ENCODE data around the gene KRT24. TPM values are rescaled to one million over a fixed set of nuclear protein-coding genes. Genes with fewer than 3 reads are reported as not detected.

The KRT24 gene
- total RNA-seq, 1 experiment from 2014 or later, result not detected

DNA sequence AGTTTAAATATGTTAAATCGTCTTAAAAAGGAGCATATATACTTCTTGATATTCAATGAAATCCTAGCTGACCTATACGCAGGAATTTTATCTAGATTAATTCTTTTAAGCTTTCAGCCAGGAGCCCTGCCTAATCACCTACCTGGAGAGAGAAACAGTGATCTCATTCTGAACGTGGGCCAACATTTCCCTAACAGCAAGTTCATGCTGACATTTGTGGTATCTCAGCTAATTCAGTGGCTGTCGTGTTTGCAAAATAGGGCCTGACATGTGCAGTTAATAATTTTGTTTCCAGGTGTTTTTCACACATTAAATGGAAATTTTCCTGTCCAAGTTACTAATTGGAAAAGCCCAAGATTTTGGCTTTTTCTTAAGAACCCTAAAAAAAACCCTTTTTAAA is 17.4 kb downstream of the KRT24 start:
- no peaks in the 10 kb centered on the region for H3K27me3 ChIP-seq (replicated peaks; ENCODE audit: insufficient read depth, low read depth, low read length, poor library complexity)
- no peaks in the 10 kb centered on the region for H3K9me3 ChIP-seq (ENCODE audit: low read depth, low read length, poor library complexity, severe bottlenecking)
- no peak overlapping the region for H3K4me3 ChIP-seq (ENCODE audit: low read depth, low read length, poor library complexity, severe bottlenecking)
- BruUV-seq (replicated peaks), result no TSS peak
- no peak overlapping the region for H3K27ac ChIP-seq (ENCODE audit: low read depth, low read length, poor library complexity, severe bottlenecking)
- intact Hi-C loops (cut with micrococcal nuclease; ENCODE audit: unreplicated experiment), result no loop called here
- POLR2A ChIA-PET (ENCODE audit: low non-redundant PET), result no interaction called here
- H3K4me1 ChIP-seq (ENCODE audit: insufficient read depth, low read length, poor library complexity, severe bottlenecking), result no peaks in the 10 kb centered on the region
- H3K36me3 ChIP-seq (ENCODE audit: insufficient read depth, low read length, poor library complexity, severe bottlenecking), result no peaks in the 10 kb centered on the region
- no peak for DNase-seq (ENCODE audit: low spot score)
- TF ChIP-seq, protein P1, sequence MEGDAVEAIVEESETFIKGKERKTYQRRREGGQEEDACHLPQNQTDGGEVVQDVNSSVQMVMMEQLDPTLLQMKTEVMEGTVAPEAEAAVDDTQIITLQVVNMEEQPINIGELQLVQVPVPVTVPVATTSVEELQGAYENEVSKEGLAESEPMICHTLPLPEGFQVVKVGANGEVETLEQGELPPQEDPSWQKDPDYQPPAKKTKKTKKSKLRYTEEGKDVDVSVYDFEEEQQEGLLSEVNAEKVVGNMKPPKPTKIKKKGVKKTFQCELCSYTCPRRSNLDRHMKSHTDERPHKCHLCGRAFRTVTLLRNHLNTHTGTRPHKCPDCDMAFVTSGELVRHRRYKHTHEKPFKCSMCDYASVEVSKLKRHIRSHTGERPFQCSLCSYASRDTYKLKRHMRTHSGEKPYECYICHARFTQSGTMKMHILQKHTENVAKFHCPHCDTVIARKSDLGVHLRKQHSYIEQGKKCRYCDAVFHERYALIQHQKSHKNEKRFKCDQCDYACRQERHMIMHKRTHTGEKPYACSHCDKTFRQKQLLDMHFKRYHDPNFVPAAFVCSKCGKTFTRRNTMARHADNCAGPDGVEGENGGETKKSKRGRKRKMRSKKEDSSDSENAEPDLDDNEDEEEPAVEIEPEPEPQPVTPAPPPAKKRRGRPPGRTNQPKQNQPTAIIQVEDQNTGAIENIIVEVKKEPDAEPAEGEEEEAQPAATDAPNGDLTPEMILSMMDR (conservative IDR thresholded peaks at IDR 0.05; ENCODE audit: low read depth, low read length), result no peak
- no peak for TF ChIP-seq EZH2 (IDR thresholded peaks at IDR 0.05; ENCODE audit: borderline replicate concordance, low read depth, low read length, poor library complexity, severe bottlenecking)
- CTCF ChIA-PET, result no interaction called here

DNA sequence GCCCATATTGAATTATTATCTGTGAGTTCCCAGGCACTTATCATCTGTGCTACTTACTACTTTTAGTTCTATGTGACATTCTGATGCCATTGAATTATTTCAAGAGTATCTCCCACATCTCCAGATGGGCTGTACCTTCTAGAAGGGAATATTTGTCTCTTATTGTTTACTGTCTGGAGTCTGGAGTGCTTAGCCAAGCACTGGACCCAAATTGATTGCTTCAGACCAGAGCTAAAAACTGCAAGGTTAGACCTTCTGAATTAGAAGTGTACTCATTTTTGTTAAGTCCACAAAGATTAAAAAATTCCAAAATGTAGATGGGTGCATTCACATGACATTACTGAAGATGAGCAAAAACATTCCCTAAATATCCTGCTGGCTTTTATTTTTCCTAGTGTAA is 22.6 kb downstream of the KRT24 start:
- no peaks in the 10 kb centered on the region for H3K27me3 ChIP-seq (replicated peaks; ENCODE audit: insufficient read depth, low read depth, low read length, poor library complexity)
- no peak for TF ChIP-seq EZH2 (IDR thresholded peaks at IDR 0.05; ENCODE audit: borderline replicate concordance, low read depth, low read length, poor library complexity, severe bottlenecking)
- TF ChIP-seq, protein P1 (conservative IDR thresholded peaks at IDR 0.05; ENCODE audit: low read depth, low read length), result no peak
- no peaks in the 10 kb centered on the region for H3K4me1 ChIP-seq (ENCODE audit: insufficient read depth, low read length, poor library complexity, severe bottlenecking)
- no peak for DNase-seq (ENCODE audit: low spot score)
- no peaks in the 10 kb centered on the region for H3K9me3 ChIP-seq (ENCODE audit: low read depth, low read length, poor library complexity, severe bottlenecking)
- ChIA-PET CTCF (no interaction called here), POLR2A (ENCODE audit: low non-redundant PET) (no interaction called here)
- no peak overlapping the region for H3K4me3 ChIP-seq (ENCODE audit: low read depth, low read length, poor library complexity, severe bottlenecking)
- intact Hi-C loops (cut with micrococcal nuclease; ENCODE audit: unreplicated experiment), result no loop called here
- BruUV-seq (replicated peaks), result no TSS peak
- no peaks in the 10 kb centered on the region for H3K36me3 ChIP-seq (ENCODE audit: insufficient read depth, low read length, poor library complexity, severe bottlenecking)
- H3K27ac ChIP-seq (ENCODE audit: low read depth, low read length, poor library complexity, severe bottlenecking), result no peak overlapping the region

DNA sequence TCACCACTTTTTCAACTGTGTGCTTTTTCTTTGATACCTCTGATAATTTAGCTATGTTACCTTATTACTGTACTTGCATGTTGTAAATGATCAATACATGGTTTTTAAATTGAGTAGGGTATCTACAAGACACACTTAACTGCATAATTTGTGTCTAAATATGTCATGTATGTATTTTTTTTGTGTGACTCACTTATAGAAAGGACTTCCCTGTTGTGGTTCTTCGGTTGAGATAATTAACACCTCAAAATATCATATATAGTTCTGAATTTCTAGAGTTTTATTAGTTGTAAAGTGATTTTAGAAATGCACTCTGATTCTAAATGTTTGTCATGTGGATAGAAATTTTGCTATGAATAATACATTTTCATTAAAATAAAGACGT is 24.0 kb downstream of the KRT24 start:
- TF ChIP-seq EZH2 (IDR thresholded peaks at IDR 0.05; ENCODE audit: borderline replicate concordance, low read depth, low read length, poor library complexity, severe bottlenecking), result no peak
- CTCF ChIA-PET, result no interaction called here
- H3K27ac ChIP-seq (ENCODE audit: low read depth, low read length, poor library complexity, severe bottlenecking), result no peak overlapping the region
- no peaks in the 10 kb centered on the region for H3K9me3 ChIP-seq (ENCODE audit: low read depth, low read length, poor library complexity, severe bottlenecking)
- POLR2A ChIA-PET (ENCODE audit: low non-redundant PET), result no interaction called here
- no peak overlapping the region for H3K4me3 ChIP-seq (ENCODE audit: low read depth, low read length, poor library complexity, severe bottlenecking)
- no peaks in the 10 kb centered on the region for H3K4me1 ChIP-seq (ENCODE audit: insufficient read depth, low read length, poor library complexity, severe bottlenecking)
- H3K36me3 ChIP-seq (ENCODE audit: insufficient read depth, low read length, poor library complexity, severe bottlenecking), result no peaks in the 10 kb centered on the region
- H3K27me3 ChIP-seq (replicated peaks; ENCODE audit: insufficient read depth, low read depth, low read length, poor library complexity), result no peaks in the 10 kb centered on the region
- intact Hi-C loops (cut with micrococcal nuclease; ENCODE audit: unreplicated experiment), result no loop called here
- no TSS peak for BruUV-seq (replicated peaks)
- no peak for DNase-seq (ENCODE audit: low spot score)

DNA sequence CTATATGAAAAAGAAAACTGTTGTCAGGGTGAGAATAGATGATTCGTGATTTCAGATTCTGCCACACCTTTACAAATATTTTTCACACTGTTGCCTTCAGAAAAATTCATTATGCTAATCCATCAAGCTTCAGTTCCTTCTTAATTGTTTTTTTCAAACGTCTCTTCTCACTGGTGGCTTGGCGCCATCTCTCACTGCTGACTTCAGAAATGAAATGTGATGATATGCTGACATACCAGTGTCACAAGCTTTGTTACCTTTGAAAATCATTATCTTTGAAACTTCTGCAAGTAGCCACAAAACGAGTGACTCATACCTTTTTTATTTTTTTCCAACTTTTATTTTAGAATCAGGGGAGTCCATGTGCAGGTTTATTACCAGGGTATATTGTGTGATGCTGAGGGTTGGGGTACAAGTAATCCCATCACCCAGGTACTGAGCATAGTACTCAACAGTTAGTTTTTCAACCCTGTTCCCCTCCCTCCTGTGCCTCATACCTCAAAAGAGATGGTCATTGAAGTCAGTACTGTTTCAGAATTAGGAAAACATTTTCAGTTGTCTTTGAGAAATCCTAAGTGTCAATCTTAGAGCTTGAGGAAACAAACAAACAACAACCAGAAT is 24.5 kb downstream of the KRT24 start:
- DNase-seq (ENCODE audit: low spot score), result no peak
- CTCF ChIA-PET, result no interaction called here
- no peak overlapping the region for H3K27ac ChIP-seq (ENCODE audit: low read depth, low read length, poor library complexity, severe bottlenecking)
- peaks cover under 1% of the 10 kb centered on the region for H3K27me3 ChIP-seq (replicated peaks; ENCODE audit: insufficient read depth, low read depth, low read length, poor library complexity)
- TF ChIP-seq, protein P1 (conservative IDR thresholded peaks at IDR 0.05; ENCODE audit: low read depth, low read length), result no peak
- no peak for TF ChIP-seq EZH2 (IDR thresholded peaks at IDR 0.05; ENCODE audit: borderline replicate concordance, low read depth, low read length, poor library complexity, severe bottlenecking)
- BruUV-seq (replicated peaks), result no TSS peak
- no peaks in the 10 kb centered on the region for H3K36me3 ChIP-seq (ENCODE audit: insufficient read depth, low read length, poor library complexity, severe bottlenecking)
- H3K9me3 ChIP-seq (ENCODE audit: low read depth, low read length, poor library complexity, severe bottlenecking), result no peaks in the 10 kb centered on the region
- POLR2A ChIA-PET (ENCODE audit: low non-redundant PET), result no interaction called here
- H3K4me1 ChIP-seq (ENCODE audit: insufficient read depth, low read length, poor library complexity, severe bottlenecking), result no peaks in the 10 kb centered on the region
- H3K4me3 ChIP-seq (ENCODE audit: low read depth, low read length, poor library complexity, severe bottlenecking), result no peak overlapping the region
- intact Hi-C loops (cut with micrococcal nuclease; ENCODE audit: unreplicated experiment), result no loop called here

Data from A673 (cell line).